Trophoblast cell (in vitro differentiated cells and primary cell): ENCODE measurements around the gene ZNF423.

Experiments used
- DNase-seq, 2 donors: peaks; one replicate each; pipeline ENCODE4 v3.0.0-alpha.2; 2016
- H2AFZ ChIP-seq: 2 replicates; pipeline ENCODE4 v1.6.1; 2013; ENCODE audit warnings: low read length, moderate library complexity, mild to moderate bottlenecking; ENCODE audit not compliant: insufficient read depth, poor library complexity
- H2AK5ac ChIP-seq: 2 replicates; pipeline ENCODE4 v1.6.1; 2013; ENCODE audit warnings: mild to moderate bottlenecking, low read length
- H2BK120ac ChIP-seq: 2 replicates; pipeline ENCODE4 v1.6.1; 2013; ENCODE audit warnings: low read length, mild to moderate bottlenecking, moderate library complexity; ENCODE audit not compliant: insufficient read depth, poor library complexity
- H2BK12ac ChIP-seq: 2 replicates; pipeline ENCODE4 v1.6.1; 2013; ENCODE audit warnings: mild to moderate bottlenecking, low read length, moderate library complexity
- H2BK5ac ChIP-seq: 2 replicates; pipeline ENCODE4 v1.6.1; 2013; ENCODE audit warnings: low read length, low read depth, moderate library complexity, mild to moderate bottlenecking; ENCODE audit not compliant: poor library complexity
- H3K14ac ChIP-seq: 2 replicates; pipeline ENCODE4 v1.6.1; 2013; ENCODE audit warnings: mild to moderate bottlenecking, low read length
- H3K18ac ChIP-seq: 2 replicates; pipeline ENCODE4 v1.6.1; 2013; ENCODE audit warnings: mild to moderate bottlenecking, low read length
- H3K23ac ChIP-seq: 2 replicates; pipeline ENCODE4 v1.6.1; 2013; ENCODE audit warnings: low read length
- H3K27ac ChIP-seq: 2 replicates; pipeline ENCODE4 v1.5.1; 2013; ENCODE audit warnings: low read depth, mild to moderate bottlenecking, inconsistent platforms, low read length, moderate library complexity
- H3K27me3 ChIP-seq: 2 replicates; pipeline ENCODE4 v1.6.1; 2013; ENCODE audit warnings: inconsistent platforms, mild to moderate bottlenecking, low read length, moderate library complexity; ENCODE audit not compliant: insufficient read depth
- H3K36me3 ChIP-seq, 2 experiments: 1 replicate in 1 of 2; 2 replicates in 1 of 2; pipeline ENCODE4 v1.6.1; 2013; ENCODE audit warnings: low read length in 2 of 2, mild to moderate bottlenecking in 2 of 2, moderate library complexity in 1 of 2; ENCODE audit not compliant: insufficient read depth in 2 of 2, control insufficient read depth in 1 of 2
- H3K4ac ChIP-seq: 2 replicates; pipeline ENCODE4 v1.6.1; 2013; ENCODE audit warnings: low read depth, mild to moderate bottlenecking, low read length, moderate library complexity
- H3K4me1 ChIP-seq, 2 experiments: 1 replicate in 1 of 2; 2 replicates in 1 of 2; pipeline ENCODE4 v1.6.1; 2013; ENCODE audit warnings: low read length in 2 of 2, mild to moderate bottlenecking in 2 of 2, moderate library complexity in 1 of 2; ENCODE audit not compliant: insufficient read depth in 2 of 2, control insufficient read depth in 1 of 2
- H3K4me2 ChIP-seq: 2 replicates; pipeline ENCODE4 v1.6.1; 2013; ENCODE audit warnings: inconsistent platforms, mild to moderate bottlenecking, low read length, moderate library complexity
- H3K4me3 ChIP-seq: 2 replicates; pipeline ENCODE4 v1.5.1; 2013; ENCODE audit warnings: mild to moderate bottlenecking, low read depth, low read length, inconsistent platforms
- H3K79me1 ChIP-seq: one replicate; pipeline ENCODE4 v1.6.1; 2013; ENCODE audit warnings: low read length
- H3K79me2 ChIP-seq: 2 replicates; pipeline ENCODE4 v1.6.1; 2013; ENCODE audit warnings: low read length, mild to moderate bottlenecking; ENCODE audit not compliant: control insufficient read depth, insufficient read depth, poor library complexity
- H3K9ac ChIP-seq: 2 replicates; pipeline ENCODE4 v1.6.1; 2013; ENCODE audit warnings: mild to moderate bottlenecking, low read length
- H3K9me3 ChIP-seq: 2 replicates; pipeline ENCODE4 v1.6.1; 2013; ENCODE audit warnings: low read depth, mild to moderate bottlenecking, control low read depth, inconsistent platforms, low read length; ENCODE audit not compliant: insufficient read depth
- H4K12ac ChIP-seq: 2 replicates; pipeline ENCODE4 v1.6.1; 2013; ENCODE audit warnings: low read depth, mild to moderate bottlenecking, low read length, moderate library complexity
- H4K8ac ChIP-seq: 2 replicates; pipeline ENCODE4 v1.6.1; 2013; ENCODE audit warnings: low read depth, mild to moderate bottlenecking, low read length, moderate library complexity
- H4K91ac ChIP-seq: one replicate; pipeline ENCODE4 v1.6.1; 2013; ENCODE audit warnings: low read depth, mild to moderate bottlenecking, low read length, moderate library complexity
- WGBS: extraction: QIAGEN DNeasy Blood & Tissue Kit; methylation state at CpG from one replicate; pipeline ENCODE4 v1.1.7; 2013; ENCODE audit warnings: missing lambda C conversion rate; ENCODE audit not compliant: insufficient read length, insufficient coverage; ENCODE audit errors: extremely low coverage; 5-methylcytosine and 5-hydroxymethylcytosine counted together

ZNF423 gene

DNA sequence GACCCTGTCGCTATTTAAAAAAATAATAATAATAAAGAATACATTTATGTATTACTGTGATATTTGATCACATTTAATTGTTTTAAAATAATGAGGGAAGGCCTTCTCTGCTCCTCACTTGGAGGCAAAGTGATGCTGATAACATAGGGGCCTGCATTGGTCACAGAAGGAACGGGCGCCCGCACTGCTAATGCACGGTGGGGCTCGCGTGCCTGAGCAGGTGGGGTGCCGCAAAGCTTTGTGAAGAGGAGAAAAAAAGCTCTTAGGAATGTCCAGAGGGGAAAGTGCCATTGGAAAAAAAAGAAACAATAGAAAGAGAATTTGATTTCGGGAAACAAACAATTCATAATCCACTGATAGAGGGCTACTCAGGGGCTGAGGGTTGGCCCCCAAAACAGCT is 143.8 kb downstream of the ZNF423 start:
- H4K8ac ChIP-seq: no peak overlapping the region
- H2AK5ac ChIP-seq: no peak overlapping the region
- H3K79me1 ChIP-seq: no peaks in the 10 kb centered on the region
- WGBS: no CpG with 5 or more reads among the region's 9 CpGs
- H2AFZ ChIP-seq: no peak overlapping the region
- H2BK5ac ChIP-seq: no peak overlapping the region
- H4K12ac ChIP-seq: no peak overlapping the region
- H3K4me2 ChIP-seq: no peak overlapping the region
- H3K79me2 ChIP-seq: no peaks in the 10 kb centered on the region
- H3K4ac ChIP-seq: no peak overlapping the region
- peaks cover 5% of the 10 kb centered on the region for H3K9me3 ChIP-seq
- no peak overlapping the region for H3K14ac ChIP-seq
- peaks cover 0 to 2% of the 10 kb centered on the region in 2 experiments for H3K4me1 ChIP-seq
- H3K9ac ChIP-seq: no peak overlapping the region
- no peak for DNase-seq
- no peak overlapping the region for H3K27ac ChIP-seq
- no peak overlapping the region for H3K23ac ChIP-seq
- H3K27me3 ChIP-seq: no peaks in the 10 kb centered on the region
- no peak overlapping the region for H3K4me3 ChIP-seq
- no peak overlapping the region for H2BK12ac ChIP-seq
- H2BK120ac ChIP-seq: no peak overlapping the region
- no peak overlapping the region for H4K91ac ChIP-seq
- H3K18ac ChIP-seq: no peak overlapping the region
- no peaks in the 10 kb centered on the region for H3K36me3 ChIP-seq

DNA sequence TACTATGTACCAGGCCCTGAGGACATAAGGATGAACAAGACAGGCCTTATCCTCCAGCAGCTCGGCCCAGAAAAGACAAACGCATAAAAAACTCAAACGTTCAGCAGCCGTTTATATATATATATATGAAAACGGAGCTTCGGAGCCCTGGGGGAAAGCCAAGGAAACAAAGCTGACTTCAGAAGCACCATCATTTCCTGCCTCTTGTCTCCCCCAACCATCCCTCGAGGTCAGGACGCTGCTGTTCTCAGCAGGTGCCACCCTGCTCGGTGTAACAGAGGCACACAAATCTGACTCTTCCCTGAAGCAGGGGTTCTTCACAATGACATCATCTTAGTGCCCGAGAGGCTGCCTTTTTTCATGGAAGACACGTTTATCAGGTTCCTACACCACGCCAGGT is 146.9 kb downstream of the ZNF423 start:
- Histone ChIP-seq H2AK5ac (no peak overlapping the region), H3K9me3 (peaks cover 1% of the 10 kb centered on the region), H3K27me3 (no peaks in the 10 kb centered on the region), H2BK12ac (no peak overlapping the region), H3K4me3 (no peak overlapping the region), H3K4me1 (peaks cover 0 to under 1% of the 10 kb centered on the region in 2 experiments), H2AFZ (no peak overlapping the region), H3K79me2 (peaks cover 1% of the 10 kb centered on the region), H3K4me2 (no peak overlapping the region), H2BK120ac (no peak overlapping the region), H4K91ac (no peak overlapping the region), H3K79me1 (no peaks in the 10 kb centered on the region), H3K9ac (no peak overlapping the region), H3K36me3 (no peaks in the 10 kb centered on the region), H4K8ac (no peak overlapping the region), H3K27ac (no peak overlapping the region), H3K4ac (no peak overlapping the region), H3K18ac (no peak overlapping the region), H2BK5ac (no peak overlapping the region), H3K14ac (no peak overlapping the region), H4K12ac (no peak overlapping the region), H3K23ac (no peak overlapping the region)
- DNase-seq: no peak
- no CpG with 5 or more reads among the region's 12 CpGs for WGBS

DNA sequence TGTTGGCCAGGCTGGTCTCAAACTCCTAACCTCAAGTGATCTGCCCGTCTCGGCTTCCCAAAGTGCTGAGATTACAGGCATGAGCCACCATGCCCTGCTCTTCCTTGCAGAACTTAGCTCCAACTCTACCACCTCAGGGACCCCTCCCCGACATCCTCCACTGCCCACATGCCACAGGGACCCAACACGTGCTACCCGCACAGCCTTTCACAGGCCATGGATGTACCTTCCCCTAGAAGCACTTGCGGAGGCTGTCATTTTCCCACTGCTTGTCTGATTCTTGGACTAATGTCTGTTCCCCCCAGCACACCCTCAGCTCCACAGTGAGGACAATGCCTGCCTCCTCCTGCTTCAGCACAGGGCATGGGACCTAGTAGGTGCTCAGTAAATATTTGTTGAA is 147.4 kb downstream of the ZNF423 start:
- Histone ChIP-seq H3K27ac (no peak overlapping the region), H4K8ac (no peak overlapping the region), H3K27me3 (no peaks in the 10 kb centered on the region), H3K4me1 (peaks cover 3 to 6% of the 10 kb centered on the region in 2 experiments), H3K4ac (no peak overlapping the region), H2BK12ac (no peak overlapping the region), H3K9me3 (peaks cover 1% of the 10 kb centered on the region), H4K12ac (no peak overlapping the region), H3K79me2 (peaks cover 5% of the 10 kb centered on the region), H2BK5ac (no peak overlapping the region), H4K91ac (no peak overlapping the region), H3K23ac (no peak overlapping the region), H3K4me3 (no peak overlapping the region), H2BK120ac (no peak overlapping the region), H3K4me2 (no peak overlapping the region), H3K14ac (no peak overlapping the region), H3K36me3 (no peaks in the 10 kb centered on the region), H3K18ac (no peak overlapping the region), H2AFZ (no peak overlapping the region), H2AK5ac (no peak overlapping the region), H3K79me1 (no peaks in the 10 kb centered on the region), H3K9ac (no peak overlapping the region)
- no CpG with 5 or more reads among the region's 6 CpGs for WGBS
- DNase-seq: no peak

DNA sequence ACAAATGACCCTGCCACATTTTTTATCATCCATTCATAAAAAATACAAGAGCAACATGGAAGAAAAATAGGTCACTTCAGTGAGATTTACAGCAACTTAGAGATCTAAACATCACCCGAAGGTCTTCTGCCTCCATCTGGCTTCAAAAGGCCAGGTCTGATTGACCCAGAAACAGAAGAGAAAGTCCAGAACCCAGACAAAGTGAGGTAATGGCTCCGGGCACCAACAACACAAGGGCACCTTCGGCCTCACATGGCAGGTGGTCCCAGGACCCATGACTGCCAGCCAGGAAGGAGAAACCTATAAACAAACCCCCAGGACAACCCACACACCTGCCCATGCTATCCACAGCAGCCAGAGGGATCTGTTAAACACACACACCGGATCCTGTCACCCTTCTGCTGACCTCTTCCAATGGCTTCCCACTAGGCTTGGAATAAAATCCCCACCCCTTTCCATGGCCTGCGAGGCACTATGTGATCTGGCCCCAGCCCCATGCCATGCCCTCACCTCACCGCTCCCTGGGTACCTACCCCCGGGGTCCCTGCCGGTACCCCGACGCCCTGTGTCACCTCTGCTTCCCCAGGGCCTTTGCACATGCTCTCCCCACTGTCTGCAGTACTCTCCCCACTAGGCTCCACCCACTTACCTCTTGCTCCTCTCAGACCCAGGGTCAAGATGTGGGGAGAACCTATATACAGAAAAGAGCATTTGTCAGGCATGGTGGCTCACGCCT is 149.1 kb downstream of the ZNF423 start:
- Histone ChIP-seq H4K8ac (no peak overlapping the region), H3K79me1 (no peaks in the 10 kb centered on the region), H4K12ac (no peak overlapping the region), H3K4me2 (no peak overlapping the region), H3K18ac (no peak overlapping the region), H2AFZ (no peak overlapping the region), H3K14ac (no peak overlapping the region), H2BK5ac (no peak overlapping the region), H2BK120ac (no peak overlapping the region), H2BK12ac (no peak overlapping the region), H4K91ac (no peak overlapping the region), H3K9me3 (no peaks in the 10 kb centered on the region), H3K4me1 (peaks cover 14 to 17% of the 10 kb centered on the region in 2 experiments), H3K27ac (no peak overlapping the region), H3K27me3 (no peaks in the 10 kb centered on the region), H3K79me2 (peaks cover 5% of the 10 kb centered on the region), H3K4me3 (no peak overlapping the region), H2AK5ac (no peak overlapping the region), H3K36me3 (no peaks in the 10 kb centered on the region), H3K9ac (no peak overlapping the region), H3K23ac (no peak overlapping the region), H3K4ac (no peak overlapping the region)
- WGBS: no CpG with 5 or more reads among the region's 11 CpGs
- DNase-seq: no peak
